ENCODE measurements around the gene CUEDC2. TPM values are rescaled to one million over a fixed set of nuclear protein-coding genes. Genes with fewer than 3 reads are reported as not detected.

Gene CUEDC2
- total RNA-seq, 1 donor from 2014 or later = 30.6 TPM

DNA sequence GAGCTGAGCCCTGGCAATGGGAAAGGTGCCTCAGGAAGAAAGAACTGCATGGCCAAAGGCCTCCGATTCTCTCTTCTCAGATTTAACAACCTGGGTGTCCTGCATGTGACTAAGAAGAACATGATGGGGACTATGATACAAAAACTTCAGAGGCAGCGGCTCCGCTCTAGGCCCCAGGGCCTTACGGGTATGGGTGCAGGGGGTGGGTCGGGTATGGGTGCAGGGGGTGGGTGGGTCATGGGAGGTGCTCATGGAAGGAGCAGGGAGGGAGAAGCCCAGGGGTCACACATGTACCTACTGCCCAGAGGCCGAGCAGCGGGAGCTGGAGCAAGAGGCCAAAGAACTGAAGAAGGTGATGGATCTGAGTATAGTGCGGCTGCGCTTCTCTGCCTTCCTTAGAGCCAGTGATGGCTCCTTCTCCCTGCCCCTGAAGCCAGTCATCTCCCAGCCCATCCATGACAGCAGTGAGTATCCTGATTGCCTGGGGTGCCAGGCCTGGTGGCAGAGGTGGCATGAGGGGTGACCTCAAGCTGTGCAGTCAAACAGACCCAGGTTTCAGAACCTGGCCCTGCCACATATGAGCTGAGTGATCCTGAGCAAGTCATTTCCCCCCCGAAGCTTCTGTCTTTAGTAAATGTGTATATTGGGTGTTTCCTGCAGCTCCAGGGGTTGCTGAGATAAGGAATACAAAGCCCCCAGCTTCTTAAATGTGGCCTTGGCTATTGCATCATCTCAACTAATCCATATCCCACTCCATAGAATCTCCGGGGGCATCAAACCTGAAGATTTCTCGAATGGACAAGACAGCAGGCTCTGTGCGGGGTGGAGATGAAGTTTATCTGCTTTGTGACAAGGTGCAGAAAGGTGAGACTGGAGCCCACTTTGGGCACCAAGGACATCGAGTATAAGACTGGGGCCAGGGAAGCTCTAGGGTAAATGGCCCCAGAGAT is 34.9 kb downstream of the CUEDC2 start:
- no peak for DNase-seq (ENCODE audit: low read depth in 2 of 2)

DNA sequence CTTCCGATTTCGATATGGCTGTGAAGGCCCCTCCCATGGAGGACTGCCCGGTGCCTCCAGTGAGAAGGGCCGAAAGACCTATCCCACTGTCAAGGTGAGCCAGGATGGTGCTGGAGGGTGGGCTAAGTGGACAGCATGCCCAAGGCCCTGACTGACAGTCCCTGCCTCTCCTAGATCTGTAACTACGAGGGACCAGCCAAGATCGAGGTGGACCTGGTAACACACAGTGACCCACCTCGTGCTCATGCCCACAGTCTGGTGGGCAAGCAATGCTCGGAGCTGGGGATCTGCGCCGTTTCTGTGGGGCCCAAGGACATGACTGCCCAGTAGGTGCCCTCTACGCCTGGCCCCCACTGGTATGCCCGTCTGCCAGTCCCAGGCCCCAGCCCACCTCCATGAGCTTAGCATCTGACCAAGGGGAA is 35.6 kb downstream of the CUEDC2 start:
- no peak for DNase-seq (ENCODE audit: low read depth in 2 of 2)

DNA sequence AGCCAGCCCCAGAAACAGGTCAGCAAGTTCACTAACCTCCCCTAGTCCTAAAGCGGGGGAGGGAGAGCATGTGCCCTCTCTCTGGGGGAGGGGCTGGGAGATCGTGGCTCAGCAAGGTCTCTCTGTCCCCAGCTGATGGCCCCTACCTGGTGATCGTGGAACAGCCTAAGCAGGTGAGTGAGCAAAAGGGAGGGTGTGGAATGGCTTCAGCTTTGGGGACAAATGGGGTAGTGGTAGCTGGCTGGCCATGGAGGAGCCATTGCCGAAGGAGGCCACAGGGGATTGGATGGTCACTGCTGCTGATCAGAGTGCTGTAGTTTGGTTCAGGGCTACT is 36.1 kb downstream of the CUEDC2 start:
- no peak for DNase-seq (ENCODE audit: low read depth in 2 of 2)

GRCh38 chr10:102395400-102396316 is 36.7 kb downstream of the CUEDC2 start, which contains the start of gene NFKB2:
Gene NFKB2 (plus strand): TSS chr10:102395705. CDS start chr10:102395960, 255 bp downstream.
- DNase-seq (ENCODE audit: low read depth in 2 of 2) = peak; percentile 82 to 91

GRCh38 chr10:102394801-102395399 is 37.5 kb downstream of the CUEDC2 start:
- DNase-seq (ENCODE audit: low read depth in 2 of 2) = peak; percentile 26 to 51

DNA sequence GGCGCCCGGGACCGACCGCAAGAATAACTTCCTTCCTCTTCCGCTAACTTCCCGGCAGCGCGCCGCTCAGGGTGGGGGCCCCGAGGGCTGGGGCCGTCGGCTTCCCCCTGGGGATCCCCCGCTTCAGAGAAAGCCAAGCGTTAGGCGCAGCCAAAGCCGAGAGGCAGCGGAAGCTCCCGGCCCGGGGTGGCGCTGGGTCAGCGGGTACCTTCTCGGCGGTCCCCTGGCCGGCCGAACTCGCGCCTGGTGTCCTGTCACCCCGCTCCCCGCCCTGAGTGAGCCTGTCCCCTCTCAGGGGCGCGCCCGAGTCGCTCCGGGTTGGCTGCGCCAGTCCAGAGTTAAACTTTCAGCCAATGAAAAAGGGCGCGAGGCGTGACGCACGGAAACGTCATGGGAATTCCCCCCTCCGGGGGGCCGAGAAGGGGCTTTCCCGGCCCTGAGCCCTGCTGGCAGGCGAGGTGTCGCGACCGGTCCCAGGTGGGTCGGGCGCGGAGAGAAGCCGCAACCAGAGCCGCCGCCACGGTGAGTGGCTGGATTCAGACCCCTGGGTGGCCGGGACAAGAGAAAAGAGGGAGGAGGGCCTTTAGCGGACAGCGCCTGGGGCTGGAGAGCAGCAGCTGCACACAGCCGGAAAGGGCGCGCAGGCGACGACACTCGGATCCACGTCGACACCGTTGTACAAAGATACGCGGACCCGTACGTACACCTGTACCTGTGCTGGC is 38.1 kb downstream of the CUEDC2 start:
- DNase-seq (ENCODE audit: low read depth in 2 of 2) = peak; percentile 91 to 95

- no peak for DNase-seq (ENCODE audit: low read depth in 2 of 2)
These were observed 38.8 kb downstream of the CUEDC2 start for GRCh38 chr10:102393411-102394078.

DNA sequence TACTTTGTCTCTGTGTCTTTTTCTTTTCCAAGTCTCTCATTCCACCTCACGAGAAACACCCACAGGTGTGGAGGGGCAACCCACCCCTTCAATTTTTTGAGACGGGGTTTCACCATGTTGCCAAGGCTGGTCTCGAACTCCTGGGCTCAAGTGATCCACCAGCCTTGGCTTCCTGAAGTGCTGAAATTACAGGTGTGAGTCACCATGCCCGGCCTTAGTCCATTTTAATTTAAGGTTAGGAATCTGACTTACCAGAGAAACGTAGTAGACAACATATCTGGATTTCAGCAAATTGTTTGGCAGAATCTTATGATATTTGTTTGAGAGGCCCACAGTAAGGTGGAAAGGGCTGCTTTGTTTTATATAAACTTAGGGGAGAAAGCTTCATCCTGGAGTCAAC is 40.1 kb downstream of the CUEDC2 start:
- no peak for DNase-seq (ENCODE audit: low read depth in 2 of 2)

GRCh38 chr10:102389894-102390293 is 42.5 kb downstream of the CUEDC2 start:
- no peak for DNase-seq (ENCODE audit: low read depth in 2 of 2)

DNA sequence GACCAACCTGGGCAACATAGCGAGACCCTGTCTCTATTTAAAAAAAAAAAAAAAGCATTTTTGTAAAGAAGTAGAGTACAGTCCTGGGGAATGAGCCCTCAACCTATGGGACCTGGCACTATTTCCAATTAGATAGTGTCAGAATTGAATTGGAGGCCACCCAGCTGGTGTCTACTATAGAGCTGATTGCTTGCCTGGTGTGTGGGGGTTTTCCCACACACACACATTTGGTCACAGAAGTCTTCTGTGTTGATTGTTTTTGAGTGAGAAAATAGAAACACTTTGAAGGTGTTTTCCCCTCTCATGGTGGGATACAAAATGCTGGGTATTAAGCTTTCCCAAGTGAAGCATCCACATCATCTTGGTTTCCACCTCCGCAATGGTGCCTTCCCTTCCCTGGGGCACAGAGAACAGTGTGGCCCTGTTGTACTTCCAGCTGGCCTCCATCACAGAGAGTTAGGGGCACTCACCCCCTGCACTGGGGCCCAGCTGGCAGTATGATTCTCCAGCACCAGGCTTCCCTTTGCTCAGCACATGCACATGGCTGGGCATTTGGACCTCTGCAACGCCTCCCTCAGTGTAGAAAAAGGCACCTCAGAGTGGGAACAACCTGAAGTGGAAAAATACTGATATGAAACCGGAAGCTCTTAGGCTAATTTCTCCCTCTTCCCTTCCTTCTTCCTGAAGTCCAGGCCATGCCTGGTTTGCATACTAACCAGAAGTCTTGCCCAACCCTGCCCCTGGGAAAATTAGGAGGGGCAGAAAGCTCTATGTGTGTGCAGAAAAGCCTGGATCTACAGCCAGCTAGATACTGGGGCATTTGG is 47.6 kb downstream of the CUEDC2 start:
- no peak for DNase-seq (ENCODE audit: low read depth in 2 of 2)

DNA sequence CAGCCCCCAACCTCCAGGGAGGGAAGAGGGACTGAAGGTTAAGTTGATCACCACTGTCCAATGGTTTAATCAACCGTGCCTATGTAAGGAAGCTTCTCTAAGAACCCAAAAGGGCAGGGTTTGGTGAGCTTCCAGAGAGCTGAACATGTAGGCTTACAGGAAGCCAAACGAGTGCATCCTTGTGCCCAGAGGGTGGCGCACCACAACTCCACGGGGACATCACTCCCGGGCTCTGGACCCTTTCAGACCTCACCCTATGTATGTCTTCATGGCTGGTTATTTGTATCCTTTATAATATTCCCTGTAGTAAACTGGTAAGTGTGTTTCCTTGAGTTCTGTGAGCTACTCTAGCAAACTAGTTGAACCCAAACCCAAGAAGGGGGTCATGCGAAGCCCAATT is 48.3 kb downstream of the CUEDC2 start:
- no peak for DNase-seq (ENCODE audit: low read depth in 2 of 2)

DNA sequence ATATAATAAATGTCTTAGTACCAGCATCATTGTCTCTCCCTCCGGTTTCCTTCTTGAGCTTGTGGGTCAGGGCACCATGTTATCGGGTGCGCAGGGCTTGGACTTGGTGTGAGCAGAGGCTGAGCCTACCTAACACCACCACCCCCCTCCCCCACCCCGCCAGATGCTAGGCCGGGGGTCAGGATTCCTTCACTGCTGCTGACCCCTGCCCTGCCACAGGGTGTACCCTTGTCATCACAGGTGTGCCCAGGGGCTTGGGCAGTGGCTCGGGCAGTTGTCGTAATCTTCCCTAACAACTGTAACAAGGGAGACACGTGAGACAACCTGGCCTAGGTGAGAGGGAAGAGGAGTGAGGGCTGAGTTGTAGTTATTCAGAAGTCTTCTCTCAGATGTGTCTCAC is 49.5 kb downstream of the CUEDC2 start:
- DNase-seq (ENCODE audit: low read depth in 2 of 2) = no peak

DNA sequence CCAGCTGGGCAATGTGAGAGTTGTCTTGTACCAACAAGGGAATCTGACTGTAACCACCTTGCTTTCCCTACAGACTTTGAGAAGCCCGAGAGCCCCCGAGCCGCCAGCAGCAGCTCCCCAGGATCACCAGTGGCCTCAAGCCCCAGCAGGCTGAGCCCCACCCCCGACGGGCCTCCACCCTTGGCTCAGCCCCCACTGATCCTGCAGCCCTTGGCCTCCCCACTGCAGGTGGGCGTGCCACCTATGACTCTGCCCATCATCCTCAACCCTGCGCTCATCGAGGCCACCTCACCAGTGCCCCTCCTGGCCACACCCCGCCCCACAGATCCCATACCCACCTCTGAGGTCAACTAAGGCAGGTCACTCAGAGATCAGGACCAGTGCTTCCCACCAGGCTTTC is 50.4 kb downstream of the CUEDC2 start:
- no peak for DNase-seq (ENCODE audit: low read depth in 2 of 2)

- DNase-seq (ENCODE audit: low read depth in 2 of 2) = no peak
These were observed 53.0 kb downstream of the CUEDC2 start for GRCh38 chr10:102379383-102379782.

GRCh38 chr10:102376901-102377300 is 55.5 kb downstream of the CUEDC2 start:
- no peak for DNase-seq (ENCODE audit: low read depth in 2 of 2)

DNA sequence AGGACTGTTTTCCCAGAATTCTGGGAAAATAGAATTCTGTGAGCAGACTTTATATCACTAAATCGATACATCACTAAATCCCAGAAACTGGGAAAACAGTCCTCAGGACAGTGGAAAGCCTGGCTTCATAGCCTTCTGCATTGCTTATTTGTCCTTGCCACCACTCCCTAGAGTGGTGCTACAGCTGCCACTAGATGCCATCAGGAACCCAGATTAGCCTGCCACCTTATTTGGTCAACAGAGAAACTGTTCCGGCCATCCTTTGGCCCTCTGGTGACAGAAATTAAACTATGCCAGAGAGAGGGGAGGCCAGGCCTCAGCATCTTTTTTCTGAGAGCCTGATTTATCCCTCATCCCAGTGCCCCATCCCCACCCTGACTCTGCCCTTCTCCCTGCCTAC is 56.5 kb downstream of the CUEDC2 start:
- no peak for DNase-seq (ENCODE audit: low read depth in 2 of 2)

DNA sequence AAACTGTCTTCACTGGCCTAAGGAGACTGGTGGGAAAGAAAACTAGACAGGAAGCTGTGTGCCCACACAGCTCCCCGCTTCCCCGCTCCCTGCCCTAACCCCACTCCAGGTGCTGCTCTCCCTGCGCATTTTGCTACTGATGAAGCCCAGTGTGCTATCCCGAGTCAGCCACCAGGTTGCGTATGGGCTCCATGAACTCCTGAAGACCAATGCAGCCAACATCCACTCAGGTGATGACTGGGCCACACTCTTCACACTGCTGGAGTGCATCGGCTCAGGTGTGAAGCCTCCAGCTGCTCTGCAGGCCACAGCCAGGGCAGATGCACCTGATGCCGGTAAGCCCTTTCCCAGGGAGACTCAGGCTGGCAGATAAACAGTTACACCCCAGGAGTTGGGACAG is 57.1 kb downstream of the CUEDC2 start:
- no peak for DNase-seq (ENCODE audit: low read depth in 2 of 2)

Measured in dermis microvascular lymphatic vessel endothelial cell (primary cell).